GM19468 (cell line): Measurements from ENCODE around the gene CELF1.

Source experiments
- ATAC-seq: cut with Tn5 transposase; IDR thresholded peaks from one replicate; pipeline ENCODE4 v1.9.1; 2021; ENCODE audit warnings: mild to moderate bottlenecking, moderate library complexity, moderate number of reproducible peaks; ENCODE audit not compliant: unreplicated experiment; ENCODE audit errors: extremely low read depth

CELF1 gene

DNA sequence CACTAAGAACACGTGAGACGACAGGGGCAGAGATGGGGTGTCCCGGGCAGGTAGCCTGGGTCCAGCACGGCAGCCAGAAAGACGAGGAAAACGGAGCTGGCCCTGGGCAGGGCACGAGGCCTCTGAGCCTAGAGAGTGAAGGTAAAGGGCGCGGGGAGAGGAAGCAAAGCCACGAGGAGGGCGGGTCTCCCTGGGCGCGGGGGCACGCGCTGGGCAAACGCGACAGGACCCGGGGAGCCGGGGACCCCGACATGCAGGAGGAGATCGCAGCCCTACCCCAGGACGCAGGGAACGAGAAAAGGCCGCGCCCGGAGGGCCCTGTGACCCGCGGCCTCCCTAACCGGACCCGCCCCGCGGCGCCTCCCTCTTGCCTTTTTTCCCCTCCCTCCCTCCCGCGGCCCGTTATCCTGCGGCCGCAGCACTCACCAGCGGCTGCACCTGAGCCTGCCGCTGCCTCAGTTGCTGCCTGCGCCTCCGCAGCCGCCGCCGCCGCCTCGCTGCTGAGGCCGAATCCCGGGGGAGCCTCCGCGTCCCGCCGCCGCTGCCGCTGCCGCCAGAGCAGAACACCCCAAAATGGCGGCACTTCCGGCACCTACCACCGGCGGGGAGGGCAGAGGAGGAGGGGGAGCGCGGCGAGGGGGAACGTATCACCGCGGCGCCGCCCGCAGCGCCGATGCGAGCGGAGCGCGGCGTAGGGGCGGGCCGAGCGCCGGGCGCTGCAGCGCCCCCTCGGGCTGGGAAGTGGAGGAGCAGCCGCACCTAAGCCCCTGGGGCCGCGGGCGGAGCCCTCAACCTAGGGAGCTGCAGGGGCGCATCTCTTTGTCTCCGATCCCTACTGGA is at the start of gene CELF1:
CELF1 (minus strand) TSS at position 567 of the 840 bp plus-strand sequence. CDS start 53,609 bp downstream, outside the sequence.
- ATAC-seq: peak; percentile 94

DNA sequence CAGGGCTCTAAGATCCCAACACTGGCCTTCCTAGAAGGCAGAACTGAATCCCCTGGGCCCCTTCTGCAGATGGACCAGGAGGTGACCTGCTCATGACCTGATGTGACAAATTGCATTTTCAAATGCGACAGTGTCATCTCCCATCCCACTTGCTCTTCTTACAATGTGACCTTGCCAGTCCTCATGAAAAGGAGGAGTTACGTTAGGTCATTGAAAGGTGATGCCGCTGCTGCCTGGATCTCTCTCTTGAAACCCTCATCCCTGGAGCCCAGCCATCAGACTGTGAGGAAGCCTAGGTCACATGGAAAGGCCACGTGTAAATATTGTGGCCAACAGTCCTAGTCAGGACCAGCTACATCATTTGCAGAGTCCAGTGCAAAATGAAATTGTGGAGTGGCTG is 47.0 kb upstream of the CELF1 start:
- no peak for ATAC-seq

DNA sequence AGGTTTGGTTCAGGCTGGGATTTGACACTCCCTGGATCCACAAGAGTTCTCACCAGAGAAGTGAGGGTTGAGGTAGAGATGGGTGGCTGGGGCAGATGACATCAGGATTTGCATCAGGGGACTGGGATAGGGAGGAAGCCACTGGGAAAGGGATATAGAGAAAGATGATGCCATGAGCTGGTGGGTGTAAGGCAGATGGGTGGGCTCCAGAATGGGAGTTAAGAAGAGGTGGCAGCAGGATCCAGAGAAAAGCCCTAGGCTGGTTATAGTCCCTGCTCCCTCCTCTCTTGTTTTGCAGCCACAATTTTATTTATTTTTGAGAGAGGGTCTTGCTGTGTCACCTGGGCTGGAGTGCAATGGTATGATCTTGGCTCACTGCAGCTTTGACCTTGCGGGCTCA is 43.0 kb upstream of the CELF1 start:
- no peak for ATAC-seq

DNA sequence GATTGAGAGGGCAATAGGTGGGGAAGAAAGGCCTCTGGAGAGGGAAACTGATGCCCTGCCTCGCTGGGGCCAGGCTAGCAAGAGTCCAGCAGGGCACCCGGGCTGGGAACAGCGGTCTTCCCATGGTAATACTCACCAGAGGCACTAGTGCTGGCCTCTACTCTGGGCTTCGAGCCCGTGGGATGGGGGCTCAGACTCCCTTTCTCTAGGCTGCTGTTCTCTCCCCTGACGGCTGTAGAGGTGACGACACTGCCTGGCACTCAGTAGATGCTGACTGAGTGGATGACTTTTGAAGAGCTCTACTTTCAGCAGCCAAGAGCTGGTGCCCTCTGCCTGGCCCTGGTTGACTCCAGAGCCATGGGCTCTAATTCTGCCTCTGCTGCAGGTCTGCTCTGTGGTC is 42.1 kb upstream of the CELF1 start:
- no peak for ATAC-seq

DNA sequence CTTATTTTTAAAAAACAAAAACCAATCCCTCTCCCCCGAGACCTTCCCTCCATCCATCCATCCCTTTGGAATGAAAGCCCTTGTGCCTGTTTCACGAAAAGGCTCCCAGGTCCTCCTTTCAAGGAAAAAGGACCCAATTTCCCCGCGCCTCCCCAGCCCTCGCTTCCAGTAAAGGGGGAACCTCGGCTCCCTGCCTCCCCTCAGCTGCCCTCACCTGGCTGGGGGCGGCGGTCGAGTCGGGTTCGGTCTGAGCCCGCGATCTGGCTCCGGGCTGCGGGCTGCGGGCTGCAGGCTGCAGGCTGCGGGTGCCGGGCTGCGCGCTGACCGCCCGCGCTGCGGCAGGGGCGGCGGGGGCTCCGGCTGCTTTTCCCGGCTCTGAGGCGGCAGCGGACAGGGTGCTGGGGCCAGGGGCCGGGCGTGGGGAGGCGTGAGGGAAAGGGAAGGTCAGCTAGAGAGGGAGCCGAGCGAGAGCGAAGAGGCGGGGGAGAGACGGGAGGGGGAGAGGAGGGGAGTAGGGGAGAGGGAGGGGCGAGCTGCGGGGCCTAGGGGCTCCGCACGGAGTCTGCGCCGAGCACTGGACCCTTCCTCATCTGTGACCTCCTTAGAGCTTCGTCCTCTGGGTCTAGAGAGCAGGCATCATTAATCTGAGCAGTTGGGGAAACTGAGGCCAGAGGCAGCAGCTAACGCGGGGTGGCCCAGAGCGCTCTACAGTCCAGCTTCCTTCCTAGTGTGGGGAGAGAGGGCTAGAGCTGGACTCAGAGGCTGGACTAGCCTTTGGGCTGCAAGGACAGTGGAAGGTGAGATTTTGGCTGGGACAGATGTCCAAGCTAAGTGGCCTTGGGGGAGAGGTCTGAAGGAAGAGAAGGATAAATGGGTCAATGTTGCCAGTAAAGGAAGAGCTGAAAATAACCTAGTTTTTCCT is 41.3 kb upstream of the CELF1 start, which contains the start of gene C1QTNF4:
C1QTNF4 (minus strand) TSS at position 478 of the 922 bp plus-strand sequence. CDS start 3,601 bp downstream, outside the sequence.
- ATAC-seq: no peak

DNA sequence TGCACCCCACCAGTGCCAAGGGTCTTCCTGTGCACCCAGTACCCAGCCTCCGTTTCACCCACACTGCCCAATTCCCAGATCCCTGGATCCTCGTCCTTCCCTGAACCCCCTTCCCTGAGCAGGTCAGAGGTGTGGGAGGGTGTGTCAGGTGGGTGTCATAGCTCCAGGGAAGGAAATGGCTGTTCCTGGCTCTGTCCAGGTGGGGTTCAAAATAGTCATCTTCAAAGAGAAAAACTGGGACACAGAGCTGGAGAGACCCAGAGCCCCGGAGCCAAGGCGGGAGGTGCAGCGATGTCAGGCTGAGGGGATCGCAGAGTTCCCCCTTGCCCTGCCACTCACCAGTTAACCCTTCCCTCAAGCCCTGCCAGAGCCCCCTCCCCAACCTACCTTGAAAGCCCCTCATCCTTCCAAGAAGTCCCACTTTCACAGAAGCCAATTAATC is 40.6 kb upstream of the CELF1 start:
- no peak for ATAC-seq

DNA sequence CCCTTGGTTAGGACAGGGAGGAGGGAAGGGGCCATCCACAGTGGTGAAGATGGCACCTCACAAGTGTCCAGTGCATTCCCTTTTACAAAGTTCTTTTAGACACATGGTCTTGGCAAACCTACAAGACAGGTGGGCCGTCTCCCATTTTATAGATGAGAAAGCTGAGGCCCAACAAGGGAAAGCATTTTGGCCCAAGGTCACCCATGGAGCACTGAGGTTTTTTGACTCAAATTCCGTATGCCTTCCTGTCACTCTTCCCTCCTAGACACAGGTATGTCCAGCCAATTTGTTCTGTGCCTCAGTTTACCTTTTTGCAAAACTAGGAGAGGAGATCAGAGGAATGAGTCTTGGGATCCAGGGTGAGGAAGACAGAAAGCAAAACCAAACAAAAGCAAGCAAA is 40.0 kb upstream of the CELF1 start:
- ATAC-seq: no peak

DNA sequence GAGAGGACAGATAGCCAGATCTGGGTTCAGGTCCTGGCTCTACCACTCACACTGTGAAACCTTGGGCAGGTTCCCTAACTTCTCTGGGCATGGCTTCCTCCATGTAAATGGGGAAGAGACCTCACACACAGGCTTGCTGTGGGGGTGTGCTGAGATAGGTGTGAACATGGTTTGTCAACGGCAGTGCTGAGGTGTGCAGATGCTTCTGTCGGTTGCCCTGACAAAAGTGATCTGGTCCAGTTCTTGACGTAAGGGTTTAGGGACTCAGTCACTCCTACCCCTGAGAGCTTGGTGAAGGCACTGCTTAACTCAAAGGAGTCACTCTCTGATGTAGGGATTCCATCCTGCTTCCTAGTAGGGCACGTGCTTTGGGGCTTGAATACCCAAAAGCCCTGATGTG is 39.3 kb upstream of the CELF1 start:
- ATAC-seq: no peak

DNA sequence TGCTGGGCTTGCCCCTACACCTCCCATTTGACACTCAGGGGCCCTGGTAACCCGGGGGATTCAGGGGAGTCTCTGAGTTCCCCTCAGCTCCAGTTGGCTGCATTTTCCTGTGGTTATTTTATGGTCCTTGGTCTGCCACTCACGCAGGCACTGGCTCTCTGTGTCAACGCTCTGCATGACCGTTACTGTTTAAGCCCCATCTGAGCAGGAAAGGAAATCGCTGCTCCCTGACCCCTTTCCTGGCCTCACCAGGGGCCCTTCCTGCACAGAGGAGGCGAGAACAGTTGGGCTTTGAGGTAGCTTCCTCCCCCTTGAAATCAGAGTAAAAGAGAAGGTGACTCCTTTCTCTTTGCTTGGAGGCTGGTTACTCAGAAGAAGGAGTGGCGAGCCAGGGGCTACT is 38.8 kb upstream of the CELF1 start:
- ATAC-seq: no peak

DNA sequence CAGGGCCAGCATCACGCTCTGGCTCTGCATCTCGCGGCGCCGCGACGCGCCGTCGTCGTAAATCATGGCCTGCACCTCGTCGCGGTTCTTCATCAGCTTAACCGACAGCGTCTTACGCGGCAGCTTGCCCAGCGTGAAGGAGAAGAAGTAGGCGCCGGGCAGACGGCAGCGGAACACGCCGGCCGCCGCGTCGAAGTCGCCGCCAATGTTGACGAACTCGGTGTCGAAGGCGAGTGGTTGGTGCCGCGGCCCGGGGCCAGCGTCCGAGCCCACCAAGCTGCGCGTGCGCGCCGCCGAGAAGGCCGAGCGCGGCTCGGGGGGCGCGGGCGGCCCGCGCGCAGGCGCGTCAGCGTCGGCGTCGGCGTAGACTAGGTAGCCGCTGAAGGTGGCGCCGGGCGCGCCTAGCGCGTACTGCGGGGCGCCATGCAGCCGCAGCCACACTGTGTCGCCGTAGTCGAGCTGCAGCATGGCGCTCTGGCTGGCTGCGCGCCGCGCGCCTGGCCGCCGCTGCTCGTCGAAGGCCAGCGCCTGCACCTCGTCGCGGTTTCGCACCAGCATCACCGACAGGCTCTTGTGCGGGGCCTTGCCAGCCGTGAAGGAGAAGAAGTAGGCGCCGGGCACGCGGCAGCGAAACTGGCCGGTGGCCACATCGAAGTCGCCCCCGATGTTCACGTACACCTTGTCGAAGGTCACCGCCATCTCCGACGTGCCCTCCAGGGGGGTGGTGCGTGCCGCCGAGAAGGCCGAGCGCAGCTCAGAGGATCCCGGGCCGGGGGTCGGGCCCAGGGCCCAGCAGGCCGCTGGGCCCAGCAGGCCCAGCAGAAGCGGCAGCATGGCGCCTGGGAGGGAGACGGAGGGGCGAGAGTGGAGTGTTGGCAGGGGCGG is 37.3 kb upstream of the CELF1 start:
- no peak for ATAC-seq

DNA sequence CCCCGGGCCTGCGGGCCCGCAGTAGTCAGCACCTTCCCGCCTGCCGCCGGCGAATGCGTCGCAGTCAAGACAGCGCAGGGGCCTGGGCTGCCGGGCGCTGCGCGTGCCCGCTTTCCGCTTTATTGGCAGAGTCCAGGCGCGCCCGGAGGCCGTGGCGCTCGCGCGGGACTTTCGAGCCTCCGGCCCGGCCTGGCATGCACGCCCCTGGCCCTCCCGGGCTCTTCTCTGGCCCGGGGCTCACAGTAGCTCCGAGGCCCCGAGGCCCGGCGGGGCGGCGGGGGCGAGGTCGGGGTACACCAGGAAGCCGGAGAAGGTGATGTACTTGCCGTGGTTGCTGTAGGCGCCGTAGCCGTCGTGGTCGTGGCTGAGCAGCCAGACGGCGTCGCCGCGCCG is 36.6 kb upstream of the CELF1 start:
- ATAC-seq: no peak

DNA sequence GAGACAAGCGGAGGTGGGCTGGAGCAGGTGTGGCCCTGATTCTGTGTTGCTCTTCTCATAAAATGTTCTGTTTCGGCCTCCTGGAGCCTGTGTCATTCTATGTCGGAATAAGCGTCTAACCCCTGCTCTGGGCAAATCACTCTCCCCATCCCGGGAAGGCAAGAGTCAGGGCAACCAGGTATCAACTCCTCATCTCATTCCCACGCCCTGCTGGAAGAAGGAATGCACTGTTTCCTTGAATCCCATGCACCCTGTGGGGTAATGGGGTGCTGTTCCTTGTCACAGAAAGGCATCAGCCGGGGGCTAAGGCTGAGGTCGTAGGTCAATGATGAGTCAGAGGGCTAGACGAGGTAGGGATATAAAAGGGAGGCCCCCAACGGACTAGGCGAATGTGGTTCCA is 36.2 kb upstream of the CELF1 start:
- ATAC-seq: no peak

DNA sequence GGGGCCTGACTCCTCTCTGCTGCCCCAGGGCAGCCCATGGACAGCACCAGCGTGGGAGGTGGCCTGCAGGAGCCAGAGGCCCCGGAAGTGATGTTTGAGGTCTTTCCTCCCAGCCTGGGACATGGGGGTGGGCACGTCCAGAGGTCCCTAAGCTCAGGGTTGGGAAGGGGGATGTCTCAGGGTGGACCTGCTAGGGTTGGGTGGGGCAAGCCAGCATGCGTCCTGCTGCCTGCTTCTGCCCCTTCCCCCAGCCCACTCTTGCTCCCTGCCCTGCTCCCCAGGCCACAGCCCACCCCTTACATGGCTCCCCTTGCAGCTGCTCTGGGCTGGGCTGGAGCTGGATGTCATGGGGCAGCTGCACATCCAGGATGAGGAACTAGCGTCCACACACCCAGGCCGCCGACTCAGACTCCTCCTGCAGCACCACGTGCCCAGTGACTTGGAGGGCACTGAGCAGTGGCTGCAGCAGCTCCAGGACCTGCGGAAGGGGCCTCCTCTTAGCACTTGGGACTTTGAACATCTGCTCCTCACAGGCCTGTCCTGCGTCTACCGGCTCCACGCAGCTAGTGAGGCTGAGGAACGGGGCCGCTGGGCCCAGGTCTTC is 34.9 kb upstream of the CELF1 start:
- ATAC-seq: no peak

DNA sequence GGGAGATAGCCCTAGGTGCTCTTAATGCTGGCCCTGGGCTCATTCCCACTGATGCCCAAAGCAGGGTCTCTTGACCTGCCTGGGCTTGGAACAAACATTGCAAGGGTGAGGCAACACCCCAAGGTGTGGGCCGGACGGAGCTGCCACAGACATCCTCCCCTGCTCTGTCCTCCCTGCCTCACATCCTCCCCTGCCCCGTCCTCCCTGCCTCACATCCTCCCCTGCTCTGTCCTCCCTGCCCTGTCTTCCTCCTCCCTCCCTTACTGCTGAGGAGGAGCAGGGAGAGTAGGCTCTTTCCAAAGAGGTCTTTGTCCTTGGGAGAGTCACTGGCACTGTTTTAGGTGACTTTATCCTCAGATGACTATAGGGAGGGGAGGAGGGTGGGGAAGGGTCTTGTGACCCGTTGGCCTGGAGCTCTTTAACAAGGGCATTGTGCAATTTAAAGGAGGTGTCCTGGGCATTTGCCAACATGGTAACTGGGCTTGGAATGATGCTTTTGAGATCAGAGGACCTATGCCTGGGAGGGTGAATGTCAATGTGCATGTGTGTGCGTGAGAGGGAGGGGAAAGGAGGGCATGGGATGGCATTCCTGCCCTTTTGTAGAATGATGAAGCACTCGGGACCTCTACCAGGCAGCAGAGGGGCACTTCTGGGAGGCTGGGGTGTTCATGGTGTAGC is 34.2 kb upstream of the CELF1 start:
- no peak for ATAC-seq

DNA sequence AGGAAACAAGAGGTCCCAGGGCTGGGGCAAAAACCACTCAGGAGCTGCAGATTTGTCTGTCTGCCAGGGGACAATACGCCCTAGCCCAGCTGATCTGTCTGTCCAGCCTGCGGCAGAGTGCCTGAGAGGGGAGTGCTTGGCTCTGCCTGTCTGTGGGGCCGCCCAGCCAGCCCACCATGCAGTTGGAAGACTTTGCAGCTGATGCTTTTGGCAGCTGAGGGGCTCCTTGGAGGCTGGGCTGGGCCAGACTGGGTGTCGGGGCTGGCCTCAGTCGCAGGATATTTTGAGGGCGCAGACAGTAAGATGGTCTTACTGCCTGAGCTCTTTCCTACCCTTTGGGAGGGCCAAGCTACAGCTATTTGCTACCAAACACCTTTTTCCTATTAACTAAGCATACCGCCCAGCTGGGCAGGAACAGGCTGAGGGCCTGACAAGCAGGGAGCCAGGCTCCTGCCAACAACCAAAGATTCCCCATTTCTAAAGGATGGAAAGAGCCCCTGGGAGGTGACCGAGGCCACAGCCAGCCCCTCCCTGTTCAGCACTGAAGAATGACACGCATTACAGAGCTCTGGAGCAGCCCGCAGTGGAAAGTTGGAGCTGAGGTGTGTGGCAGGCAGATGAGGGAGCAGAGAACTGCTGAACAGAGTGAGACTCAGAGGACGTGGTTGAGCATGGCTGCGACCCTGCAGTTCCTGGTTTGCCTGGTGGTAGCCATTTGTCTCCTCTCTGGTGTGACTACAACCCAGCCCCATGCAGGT is 33.3 kb upstream of the CELF1 start, which contains the start of gene FAM180B:
FAM180B (plus strand) TSS at position 581 of the 758 bp plus-strand sequence; CDS start at position 672, 91 bp downstream.
- no peak for ATAC-seq

DNA sequence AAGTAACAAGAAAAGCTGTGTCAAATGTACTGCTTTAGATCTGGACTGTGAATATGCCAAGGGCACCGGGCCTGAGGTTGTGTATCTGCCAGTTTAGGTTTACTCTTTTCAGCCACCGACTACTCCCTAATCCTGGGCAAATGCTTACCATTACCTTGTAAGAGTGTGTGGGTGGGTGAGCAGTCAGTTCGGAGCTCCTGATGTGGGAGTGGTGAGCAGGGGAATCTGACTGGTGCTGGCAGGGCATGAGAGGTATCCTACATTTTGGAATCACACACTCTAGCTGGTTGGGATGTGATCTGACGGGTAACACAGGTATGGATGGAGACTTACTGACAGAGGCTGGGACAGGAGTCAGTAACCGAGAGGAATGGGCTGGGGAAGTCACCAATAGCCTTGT is 30.9 kb upstream of the CELF1 start:
- ATAC-seq: no peak

DNA sequence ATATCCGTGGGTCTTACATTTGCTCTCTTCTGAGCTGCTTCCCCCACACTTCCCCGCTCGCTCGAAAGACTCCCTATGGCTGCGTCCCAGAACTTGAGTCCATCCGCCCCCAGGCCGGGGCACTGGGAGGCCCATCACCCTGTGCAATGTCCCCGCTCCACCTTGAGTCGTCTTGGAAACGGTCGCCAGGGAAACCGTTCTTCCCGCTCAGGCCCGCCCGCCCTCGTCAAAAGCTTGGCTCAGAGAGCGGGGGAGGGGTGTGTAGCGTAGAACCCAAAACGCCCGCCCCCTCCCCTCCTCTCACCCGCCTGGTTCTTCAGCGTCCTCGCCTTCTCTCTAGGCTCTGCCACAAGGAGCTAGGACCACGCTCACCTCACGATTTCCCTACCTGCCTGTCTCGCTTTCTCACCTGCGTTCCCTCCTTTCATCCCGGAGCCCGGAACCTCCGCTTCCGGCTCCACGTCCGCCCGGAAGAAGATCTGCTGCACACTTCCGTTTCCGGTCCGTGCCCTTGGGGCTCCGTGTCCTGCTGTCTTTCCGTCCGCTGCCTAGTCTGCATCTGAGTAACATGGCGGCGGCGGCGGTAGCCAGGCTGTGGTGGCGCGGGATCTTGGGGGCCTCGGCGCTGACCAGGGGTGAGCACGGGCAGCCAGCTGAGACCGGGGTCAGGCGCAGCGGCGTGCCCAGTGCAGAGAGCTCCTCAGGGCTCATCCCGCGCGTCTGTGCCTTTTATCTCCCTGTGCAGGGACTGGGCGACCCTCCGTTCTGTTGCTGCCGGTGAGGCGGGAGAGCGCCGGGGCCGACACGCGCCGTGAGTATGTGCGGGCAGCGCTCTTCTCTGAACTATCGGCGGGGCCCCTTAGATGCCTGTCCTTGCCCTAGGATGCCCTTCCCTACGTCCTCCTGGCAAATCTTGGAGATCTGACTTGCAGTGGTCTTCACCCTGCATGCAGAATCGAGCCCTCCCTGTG is 25.9 kb upstream of the CELF1 start, which contains the start of the genes KBTBD4 and NDUFS3:
KBTBD4 (minus strand) TSS at position 447 of the 971 bp plus-strand sequence; CDS start at position 428, 19 bp downstream.
NDUFS3 (plus strand) TSS at position 551 of the 971 bp plus-strand sequence; CDS start at position 569, 18 bp downstream.
- peak; percentile 88 for ATAC-seq
